HG03060 (cell line): ENCODE data around the gene SMAD3.

Experiments
- ATAC-seq: cut with Tn5 transposase; IDR thresholded peaks from one replicate; pipeline ENCODE4 v1.9.1; 2021; ENCODE audit warnings: low read depth, moderate number of reproducible peaks; ENCODE audit not compliant: unreplicated experiment

SMAD3 gene

GRCh38 chr15:67079361-67079760, 14.0 kb downstream of the SMAD3 start:
- no peak for ATAC-seq

- ATAC-seq = no peak
Observed at GRCh38 chr15:67080118-67080899, 14.9 kb downstream of the SMAD3 start.

- peak; percentile 34 for ATAC-seq
Observed at GRCh38 chr15:67080900-67081431, 15.6 kb downstream of the SMAD3 start.

- ATAC-seq = no peak
Observed at GRCh38 chr15:67082007-67082536, 16.7 kb downstream of the SMAD3 start.

GRCh38 chr15:67083135-67083762, 17.8 kb downstream of the SMAD3 start:
- no peak for ATAC-seq

- no peak for ATAC-seq
Observed at GRCh38 chr15:67084561-67084960, 19.2 kb downstream of the SMAD3 start.

GRCh38 chr15:67085237-67085817, 19.9 kb downstream of the SMAD3 start:
- no peak for ATAC-seq

- ATAC-seq = no peak
Observed at GRCh38 chr15:67085818-67086636, 20.6 kb downstream of the SMAD3 start.

GRCh38 chr15:67086637-67086914, 21.2 kb downstream of the SMAD3 start:
- no peak for ATAC-seq

GRCh38 chr15:67087507-67088172, 22.2 kb downstream of the SMAD3 start:
- ATAC-seq = no peak

GRCh38 chr15:67089217-67090193, 24.1 kb downstream of the SMAD3 start:
- ATAC-seq = no peak

- ATAC-seq = no peak
Observed at GRCh38 chr15:67090297-67091070, 25.1 kb downstream of the SMAD3 start.

GRCh38 chr15:67091071-67091979, 25.9 kb downstream of the SMAD3 start:
- peak; percentile 46 for ATAC-seq

GRCh38 chr15:67091980-67092677, 26.7 kb downstream of the SMAD3 start:
- no peak for ATAC-seq

- ATAC-seq = no peak
Observed at GRCh38 chr15:67092752-67093503, 27.5 kb downstream of the SMAD3 start.

- ATAC-seq = no peak
Observed at GRCh38 chr15:67093504-67093862, 28.1 kb downstream of the SMAD3 start.
